Measurements from ENCODE around the gene ADGRL1.
"Not testable (repeated sequence)": the region's sequence is repeated elsewhere in the genome, so short reads cannot be mapped to it uniquely, and the experiment has no call there.

Gene ADGRL1

DNA sequence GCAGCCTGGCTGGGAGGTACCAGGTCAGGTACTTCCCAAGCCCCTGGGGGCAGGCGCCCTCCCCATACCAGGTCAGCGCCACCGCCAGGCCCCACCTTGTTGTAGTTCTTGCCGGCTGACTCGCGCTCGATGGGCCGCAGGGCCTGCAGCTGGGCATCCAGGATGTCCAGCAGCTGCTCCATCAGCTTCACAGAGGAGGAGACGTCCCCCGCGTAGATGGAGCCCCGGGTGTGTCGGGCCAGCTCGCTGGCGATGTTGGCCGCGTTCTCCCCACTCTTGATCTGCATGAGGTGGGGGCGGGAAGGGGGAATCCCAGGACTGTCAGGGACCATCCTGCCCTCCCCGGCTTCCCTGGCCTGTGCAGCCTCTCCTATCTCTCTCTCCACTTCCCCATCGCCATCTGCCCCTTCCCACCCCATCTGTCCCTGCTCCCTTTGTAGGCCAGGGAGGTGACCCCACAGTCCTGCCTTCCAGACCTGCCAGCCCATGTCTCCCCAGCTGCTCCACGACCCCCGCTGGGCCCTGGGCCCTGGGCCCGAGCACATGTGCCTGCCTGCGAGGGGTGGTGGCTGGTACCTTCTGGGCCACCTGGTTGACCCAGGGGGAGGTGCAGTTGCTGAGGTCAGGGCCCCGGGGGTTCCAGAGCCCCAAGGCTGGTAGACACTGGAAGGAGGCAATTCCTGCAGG, 45.8 kb downstream of the ADGRL1 start:
- no peak for FAIRE-seq

DNA sequence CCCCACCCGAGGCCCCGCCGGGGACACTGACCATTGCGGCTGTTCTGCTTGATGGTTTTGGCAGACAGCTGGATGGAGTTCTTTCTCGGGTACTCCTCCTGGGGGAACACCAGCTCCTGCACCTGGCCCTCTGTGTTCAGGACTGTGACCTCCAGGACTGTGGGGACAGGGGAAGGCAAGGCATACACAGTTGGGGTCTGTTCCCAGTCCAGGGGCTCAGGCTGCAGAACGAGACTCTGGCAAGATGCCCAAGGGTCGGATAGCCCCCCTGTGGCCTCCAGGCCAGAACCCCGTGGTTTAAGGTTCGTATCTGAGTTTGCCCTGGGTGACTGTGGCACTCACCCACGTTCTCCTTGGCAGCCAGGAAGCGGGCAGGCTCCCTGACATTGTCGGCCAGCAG, 46.9 kb downstream of the ADGRL1 start:
- FAIRE-seq = no peak

DNA sequence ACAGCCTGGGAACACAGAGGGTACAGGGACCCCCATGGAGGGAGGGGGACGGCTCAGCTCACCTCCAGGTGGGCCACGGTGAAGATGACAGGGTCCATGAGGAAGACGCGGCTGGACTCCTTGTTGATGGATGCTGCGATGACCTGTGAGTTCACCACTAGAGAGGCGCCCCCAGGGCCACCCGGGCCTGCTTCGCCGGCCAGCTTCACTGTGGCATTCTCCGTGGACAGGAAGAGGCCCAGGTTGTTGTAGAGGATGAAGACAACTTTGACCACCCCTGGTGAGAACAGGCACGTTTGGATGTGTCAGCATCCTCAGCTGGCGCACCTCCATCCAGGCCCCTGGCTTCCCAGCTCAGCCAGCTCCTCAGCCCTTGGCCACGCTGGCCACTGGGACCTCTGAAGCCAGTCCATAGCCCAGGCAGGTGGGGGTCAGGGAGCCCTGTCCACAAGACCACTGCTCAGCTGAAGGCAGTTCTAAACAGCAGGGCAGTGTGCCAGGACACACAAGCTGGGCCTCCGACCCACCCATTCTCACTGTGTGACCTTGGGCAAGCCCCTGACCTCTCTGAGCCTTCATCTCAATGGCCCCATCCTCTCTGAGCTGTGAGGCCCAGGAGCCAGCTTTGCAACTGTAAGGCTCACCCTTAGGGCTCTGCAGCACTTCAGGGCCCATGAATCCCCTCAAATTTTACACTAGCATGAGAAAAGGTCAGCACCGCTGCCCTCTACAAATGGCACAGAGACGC, 47.5 kb downstream of the ADGRL1 start:
- FAIRE-seq = no peak

DNA sequence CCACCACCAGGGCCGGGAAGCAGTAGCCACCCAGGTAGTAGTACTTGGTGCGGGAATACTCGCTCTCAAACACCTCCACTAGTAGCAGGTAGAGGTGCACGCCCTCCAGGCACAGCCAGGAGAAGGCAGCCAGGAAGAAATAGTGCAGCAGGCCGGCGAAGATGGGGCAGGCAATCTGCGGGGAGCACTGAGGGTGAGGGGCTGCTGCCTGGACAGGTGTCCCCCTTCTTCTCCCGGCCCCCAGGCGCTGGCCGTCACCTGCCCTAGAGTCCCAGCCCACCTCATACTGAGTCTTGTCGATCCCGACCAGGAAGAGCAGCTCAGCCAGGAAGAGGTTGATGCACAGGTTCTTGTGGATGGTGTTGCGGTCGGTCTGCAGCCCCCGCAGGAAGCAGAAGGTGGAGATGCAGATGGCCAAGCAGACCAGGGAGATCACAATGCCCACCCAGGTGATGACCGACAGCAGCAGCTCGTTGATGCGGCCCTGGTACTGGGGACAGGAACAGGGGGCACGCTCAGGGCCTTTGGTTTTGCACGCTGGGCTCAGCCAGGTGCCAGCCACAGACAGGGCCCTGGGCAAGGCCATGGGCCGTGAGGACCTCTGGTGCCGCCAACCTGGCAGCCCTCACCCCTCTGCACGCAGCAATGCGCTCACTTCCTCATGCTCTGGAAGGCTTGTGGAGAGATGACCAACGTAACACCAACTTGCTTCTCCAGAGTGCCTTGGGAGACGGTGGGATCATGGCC, 48.8 kb downstream of the ADGRL1 start:
- no peak for FAIRE-seq

DNA sequence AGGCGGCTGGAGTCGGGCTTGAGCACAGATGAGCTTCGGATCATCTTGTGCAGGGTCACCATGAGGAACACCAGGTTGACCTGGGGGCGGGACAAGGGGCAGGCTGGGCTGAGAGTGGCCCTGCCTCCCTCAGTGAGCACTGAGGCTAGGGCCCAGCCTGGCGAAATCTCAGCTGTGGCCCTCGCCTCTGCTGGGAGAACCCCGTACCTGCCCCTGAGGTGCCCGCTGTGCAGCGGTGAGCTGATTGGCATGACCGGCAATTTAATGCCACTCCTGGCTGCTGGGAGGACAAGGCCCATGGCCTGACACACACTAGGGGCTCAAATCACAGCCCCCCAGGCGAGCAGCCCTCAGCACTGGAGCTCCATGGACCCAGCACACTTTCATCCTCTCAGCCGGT, 49.8 kb downstream of the ADGRL1 start:
- FAIRE-seq = no peak

DNA sequence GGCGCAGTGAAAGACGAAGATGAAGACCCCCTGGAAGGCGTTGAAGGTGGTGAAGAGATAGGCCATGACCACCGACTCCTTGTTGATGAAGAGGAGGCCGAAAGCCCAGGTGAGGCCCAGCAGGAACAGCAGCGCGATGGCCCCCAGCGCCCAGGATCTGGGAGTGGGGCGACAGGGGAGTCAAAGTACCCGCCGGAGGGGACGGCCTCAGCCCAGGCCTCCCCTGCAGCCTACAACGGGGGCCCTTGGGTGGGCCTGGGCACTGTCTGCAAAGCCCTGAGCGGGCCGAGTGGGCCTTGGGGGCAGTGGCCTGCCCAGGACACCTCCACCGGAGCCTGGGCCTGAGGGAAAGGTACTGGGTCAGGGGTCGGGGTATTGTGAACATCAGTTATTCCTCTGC, 50.6 kb downstream of the ADGRL1 start:
- FAIRE-seq = no peak

DNA sequence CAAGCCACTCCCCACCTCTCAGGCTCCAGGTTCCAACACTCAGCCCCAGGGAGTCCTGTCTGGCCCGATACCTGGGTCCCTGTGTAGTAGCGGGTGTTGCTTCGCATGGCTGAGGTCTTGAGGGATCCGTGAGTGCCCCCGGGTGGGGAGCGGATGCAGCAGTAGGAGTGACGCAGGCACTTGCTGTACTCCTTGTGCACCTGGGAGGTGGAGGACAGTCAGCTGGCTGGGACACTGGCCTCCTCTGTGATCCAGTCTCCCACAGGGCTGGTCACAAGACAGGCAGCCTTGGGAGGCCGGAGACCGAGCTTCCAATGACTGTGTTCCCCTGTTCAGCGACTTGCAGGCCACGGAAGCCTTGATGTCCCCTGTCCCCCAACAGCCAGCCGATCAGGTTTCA, 53.3 kb downstream of the ADGRL1 start:
- no peak for FAIRE-seq

DNA sequence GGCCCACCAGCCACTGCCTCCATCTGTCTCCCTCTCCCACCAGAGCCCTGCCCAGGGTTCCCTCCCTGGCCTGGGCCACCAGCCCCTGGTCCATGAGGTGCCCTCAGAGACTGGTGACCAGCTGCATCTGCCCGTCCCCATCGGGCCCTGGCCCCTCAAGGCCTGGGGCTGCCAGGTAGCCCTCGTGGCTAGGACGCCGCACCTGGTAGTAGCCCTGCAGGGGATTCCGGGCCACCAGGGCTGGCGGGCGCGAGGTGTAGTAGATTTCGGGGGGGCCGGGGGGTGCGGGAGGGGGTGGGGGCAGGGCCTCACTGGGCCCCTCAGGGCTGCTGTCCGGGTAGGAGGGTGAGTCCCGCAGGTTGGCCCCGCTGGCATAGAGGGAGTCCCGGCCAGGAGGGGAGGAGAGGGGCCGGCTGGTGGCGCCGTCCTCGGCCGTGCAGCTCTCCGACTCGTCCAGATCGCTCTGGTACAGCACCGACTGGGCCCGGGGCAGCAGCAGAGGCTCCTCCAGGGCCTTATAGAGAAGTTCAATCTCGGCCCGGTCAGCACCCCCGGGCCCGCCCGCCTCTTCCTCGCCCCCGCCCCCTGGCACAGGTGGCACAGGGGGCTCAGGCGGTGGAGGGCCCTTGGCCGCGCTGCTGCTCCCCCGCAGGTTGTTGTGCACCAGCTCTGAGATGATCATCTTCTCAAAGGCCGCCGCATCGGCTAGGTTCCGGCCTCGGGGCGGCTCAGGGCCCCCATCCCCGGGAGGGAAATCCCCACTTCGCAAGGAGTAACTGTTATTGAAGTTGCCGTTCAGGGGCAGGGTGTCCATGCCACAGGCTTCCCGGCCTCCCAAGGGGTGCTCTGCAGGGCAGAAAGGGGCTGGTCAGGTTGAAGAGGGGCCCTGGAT, 55.0 kb downstream of the ADGRL1 start:
- no peak for FAIRE-seq

DNA sequence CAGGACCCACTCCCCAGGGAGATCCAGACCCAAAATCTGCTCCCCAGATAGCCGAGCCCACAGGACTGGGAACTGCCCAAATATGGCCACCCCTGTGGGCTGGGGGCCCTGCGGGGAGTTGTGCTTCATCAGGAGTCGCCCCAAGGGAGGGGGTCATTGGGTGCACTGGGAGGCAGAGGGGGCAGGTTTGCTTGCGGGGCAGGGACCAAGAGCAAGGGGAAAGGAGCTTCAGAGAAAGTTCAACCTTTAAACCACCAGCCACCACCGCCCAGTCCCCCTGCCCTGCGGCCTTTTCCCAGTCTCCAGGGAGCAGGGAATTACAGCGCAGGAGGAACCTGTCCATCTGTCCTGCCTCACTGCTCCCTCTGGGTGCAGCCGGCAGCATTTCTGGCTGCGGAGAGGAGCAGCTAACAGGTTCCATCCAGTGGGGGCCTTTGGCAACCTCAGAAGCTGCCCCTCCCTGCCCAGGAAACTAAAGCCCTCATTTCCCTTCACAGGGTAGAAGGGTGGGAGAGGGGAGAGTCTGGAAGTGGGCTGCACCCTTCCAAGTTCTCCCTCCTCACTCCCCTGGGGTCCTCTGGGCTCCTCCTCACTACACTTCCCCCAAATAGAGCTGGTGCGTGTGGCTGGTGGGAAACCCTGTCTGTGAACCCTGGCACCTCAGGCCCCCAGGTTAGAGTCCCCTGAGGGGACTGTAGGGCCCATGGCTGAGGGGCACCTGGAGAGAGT, 55.8 kb downstream of the ADGRL1 start:
- no peak for FAIRE-seq

DNA sequence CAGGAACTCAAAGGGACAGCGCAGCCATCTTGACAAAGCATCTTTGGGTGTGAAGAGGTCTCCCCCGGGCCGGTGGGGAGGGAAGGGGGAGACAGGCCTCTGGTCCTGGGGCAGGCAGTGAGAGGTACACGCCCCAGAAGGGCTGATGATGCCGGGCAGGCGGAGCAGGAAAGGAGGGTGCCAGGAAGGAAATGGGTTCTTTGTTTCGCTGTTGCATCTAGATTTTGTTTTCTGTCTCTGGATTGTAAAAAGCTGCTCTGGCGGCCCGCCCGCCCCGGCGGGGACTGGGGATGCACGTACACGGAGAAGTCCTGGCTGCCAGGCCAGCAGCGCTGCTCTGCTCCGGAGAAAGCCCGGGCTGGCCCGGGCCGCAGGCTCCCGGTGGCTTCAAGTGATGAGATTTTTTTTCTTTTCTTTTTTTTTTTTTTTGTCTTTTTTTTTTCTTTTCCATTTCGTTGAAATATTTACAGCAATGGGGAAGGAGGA, 56.4 kb downstream of the ADGRL1 start:
- peak; percentile 66 for FAIRE-seq

DNA sequence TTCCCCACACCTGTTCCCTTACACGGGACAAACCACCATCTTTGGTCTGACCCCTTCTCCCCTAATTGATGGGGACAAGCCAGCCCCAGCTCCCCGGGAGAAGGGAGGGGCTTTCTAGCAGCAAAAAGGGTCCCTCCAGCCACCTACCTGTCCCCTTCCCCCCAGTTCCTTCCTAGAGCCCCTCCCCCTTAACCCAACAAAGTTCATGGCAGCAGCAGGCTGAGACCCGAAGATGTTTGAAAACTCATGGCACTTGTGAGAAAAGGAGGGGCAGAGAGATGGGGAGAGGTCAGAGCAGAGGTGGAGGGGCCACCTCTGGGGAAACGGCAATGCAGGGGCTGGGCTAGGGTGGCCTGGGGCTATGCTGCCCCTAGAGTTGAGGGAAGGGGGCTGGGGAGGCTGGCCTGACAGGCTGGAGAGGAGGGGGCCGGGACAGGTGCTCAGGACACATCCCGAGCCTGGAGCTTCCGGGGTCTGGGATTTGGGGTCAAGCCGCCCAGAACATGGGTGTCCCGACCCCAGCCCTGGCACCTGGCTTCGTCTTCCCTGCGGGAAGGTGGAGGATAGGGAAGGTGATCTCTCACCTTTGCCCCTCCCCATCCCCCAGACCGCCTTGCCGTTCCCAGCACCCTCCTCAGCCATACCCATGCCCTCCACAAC, 57.1 kb downstream of the ADGRL1 start:
- FAIRE-seq = no peak

DNA sequence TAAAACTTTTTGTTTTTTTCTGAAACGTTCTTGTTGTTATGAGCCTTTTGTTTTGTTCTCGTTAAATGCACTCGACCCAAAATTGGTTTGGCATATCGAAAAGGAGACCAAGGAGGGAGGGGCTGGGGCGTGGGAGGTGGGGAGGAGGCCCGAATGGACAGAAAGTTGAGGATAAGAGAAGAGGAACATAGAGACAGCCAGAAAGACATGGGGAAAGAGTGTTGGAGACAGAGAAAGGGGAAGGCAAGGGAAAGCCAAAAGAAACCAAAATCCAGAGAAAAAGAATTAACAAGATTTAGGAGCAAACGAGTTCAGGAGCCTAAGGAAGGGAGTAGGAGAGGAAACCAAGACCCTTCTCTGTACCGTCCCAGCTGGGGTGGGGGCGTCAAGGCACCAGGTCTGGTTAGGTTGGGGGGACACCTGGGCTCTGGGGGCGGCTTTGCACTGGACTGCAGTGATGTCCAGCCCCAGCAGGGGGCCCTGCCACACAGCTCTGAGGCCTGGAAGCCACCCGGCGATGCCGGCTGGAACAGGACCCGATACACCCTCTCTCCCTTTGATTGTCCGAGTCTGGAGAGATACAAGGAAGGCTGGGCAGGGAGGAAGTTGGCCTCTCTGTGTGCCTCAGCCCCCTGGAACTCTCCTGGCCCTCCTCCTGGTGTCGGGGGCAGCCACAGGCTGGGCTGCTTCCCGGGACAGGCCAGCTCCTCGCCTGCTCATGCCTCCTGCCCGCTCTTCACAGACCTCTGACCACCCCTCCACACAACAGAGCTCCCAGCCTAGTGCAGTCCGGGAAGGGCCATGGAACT, 58.0 kb downstream of the ADGRL1 start:
- no peak for FAIRE-seq

DNA sequence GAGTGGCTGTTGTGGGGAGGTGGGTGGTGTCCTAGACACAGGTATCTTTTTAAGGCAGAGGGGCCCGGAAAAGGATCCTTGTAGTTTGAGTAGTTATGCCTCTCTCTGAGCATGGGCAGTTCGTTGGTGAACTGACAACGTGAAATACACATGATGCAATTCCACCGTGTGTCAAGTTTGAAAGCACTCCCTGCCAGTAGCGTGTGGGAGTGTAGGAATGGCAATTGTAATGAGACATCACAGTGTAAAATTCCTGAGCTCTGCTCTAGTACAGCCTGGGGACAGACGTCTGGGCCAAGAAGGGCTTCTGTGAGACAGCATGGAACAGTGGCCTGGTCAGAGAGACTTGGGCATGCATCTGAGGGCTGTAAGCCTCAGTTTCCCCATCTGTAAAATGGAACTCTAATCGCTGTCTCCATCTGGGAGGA, 59.2 kb downstream of the ADGRL1 start:
- no peak for FAIRE-seq

DNA sequence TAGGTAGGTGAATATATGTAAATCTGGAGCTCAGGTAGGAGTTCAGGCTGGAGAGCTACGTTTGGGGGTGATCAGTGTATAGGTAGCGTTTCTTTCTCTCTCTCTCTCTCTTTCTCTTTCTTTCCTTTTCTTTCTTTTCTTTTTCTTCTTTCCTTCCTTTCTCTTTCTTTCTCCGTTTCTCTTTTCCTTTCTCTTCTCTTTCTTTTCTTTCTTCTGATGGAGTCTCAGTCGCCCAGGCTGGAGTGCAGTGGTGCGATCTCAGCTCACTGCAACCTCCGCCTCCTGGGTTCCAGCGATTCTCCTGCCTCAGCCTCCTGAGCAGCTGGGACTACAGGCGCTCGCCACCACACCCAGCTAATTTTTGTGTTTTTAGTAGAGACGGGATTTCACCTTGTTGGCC, 59.8 kb downstream of the ADGRL1 start:
- FAIRE-seq = not testable (repeated sequence)

DNA sequence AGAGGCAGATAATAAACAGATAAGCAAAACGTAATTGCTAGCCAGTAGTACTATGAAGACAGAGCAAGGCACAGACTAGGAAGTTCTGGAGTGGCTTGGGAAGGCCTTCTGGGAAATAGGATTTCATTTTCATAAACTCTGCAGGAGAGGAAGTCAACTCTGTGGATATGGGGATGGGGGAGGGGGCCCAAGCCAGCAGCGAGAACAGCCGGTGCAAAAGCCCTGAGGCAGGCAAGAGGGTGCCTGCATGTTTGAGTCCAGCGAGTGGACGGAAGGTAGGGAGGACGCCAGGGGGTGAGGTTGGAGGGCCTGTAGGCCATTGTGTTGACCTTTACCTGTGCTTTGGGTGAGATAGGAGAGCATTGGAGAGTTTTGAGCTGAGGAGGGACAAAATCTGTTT, 60.6 kb downstream of the ADGRL1 start:
- FAIRE-seq = no peak

DNA sequence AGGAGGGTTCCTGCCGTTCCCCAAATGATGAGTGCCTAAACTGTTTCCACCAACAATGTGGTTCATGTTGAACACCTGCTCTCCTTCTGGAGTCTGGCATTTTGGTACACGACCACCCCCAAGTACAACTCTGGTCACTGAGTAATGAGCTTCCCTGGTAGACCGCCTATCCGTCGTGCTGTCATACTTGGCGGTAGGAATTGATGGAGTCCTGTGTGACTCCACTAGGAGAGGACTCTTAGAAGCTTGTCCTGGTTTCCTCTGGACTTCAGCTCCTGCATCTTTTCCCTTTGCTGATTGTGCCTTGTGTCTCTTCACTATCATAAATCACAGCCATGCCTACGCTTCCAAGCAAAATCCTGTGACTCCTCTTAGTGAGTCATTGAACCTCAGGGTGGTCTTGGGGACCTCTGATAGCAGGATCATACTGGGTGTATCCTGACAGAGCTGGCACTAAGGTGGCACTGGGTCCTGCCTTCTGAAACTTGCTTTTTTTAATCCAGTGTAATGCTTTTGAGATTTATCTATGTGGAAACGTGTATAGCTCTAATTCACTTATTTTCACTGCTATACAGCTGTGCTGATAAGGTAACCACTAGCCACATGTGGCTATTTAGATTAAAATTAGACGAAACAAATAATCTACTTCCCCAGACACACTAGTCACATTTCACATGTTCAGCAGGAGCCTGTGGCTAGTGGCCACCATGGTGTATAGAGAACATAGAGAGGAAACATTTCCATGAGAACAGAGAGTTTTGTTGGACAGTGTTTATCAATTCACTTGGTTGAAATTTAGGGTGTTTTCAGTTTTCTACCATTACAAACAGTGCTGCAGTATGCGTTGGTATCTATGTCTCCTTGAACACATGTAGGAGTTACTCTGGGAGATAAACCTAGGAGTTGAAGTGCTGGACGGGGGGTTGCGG, 63.4 kb downstream of the ADGRL1 start:
- FAIRE-seq = no peak

DNA sequence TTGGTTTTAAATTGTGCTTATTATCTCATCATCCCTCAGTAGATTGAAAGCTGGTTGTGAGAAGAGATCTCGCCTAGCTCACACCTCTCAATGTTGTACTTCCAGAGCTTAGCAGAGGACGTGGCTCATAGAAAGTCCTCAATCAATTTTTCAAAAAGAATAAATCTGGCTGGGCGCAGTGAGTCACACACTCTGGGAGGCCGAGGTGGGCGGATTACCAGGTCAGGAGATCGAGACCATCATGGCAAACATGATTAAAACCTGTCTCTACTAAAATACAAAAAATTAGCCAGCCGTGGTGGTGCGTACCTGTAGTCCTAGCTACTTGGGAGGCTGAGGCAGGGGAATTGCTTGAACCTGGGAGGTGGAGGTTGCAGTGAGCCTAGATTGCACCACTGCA, 64.9 kb downstream of the ADGRL1 start:
- FAIRE-seq = no peak

DNA sequence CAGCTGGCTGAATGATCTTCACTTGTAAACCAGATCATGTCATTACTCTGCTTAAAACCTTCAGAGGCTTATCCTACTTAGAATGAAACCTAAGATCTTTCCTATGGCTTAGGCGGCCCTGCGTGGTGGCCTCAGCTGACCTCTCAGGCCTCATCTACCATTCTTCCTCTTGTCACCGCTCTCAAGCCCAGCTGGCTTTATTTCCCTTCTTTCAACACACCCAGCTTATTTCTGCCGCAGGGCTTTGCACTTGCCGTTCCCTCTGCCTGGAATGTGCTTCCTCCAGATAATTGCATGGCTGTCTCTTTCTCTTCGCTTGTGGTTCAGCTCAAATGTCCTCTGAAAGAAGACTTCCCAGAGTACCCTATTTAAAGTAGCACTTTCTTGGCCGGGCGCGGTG, 66.0 kb downstream of the ADGRL1 start:
- FAIRE-seq = no peak

DNA sequence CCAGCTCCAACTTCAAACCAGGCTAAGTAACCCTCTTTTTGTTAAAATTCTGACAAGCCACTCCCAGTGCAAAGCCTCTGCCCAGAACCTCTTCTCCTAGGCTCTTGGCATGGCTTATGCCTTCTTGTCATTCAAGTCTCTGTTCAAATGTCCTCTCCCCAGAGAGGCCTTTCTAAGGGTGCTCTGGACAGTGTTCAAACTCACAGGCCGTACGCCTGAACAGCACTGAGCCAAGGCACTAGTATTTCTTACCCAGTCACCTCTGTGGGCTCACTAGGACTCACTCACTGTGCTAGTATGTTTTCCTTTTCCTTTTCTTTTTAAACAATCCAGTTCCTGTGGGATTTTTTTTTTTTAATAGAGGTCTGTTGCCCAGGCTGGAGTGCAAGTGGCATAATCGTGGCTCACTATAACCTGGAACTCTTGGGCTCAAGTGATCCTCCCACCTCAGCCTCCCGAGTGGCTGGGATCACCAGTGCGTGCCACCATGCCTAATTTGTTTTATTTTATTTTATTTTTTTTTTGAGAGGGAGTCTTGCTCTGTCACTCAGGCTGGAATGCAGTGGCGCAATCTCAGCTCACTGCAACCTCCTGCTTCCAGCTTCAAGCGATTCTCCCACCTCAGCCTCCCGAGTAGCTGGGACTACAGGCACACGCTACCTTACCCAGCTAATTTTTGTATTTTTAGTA, 67.2 kb downstream of the ADGRL1 start:
- no peak for FAIRE-seq
